ENCODE data around the gene KLHL22. TPM values are rescaled to one million over a fixed set of nuclear protein-coding genes. Genes with fewer than 3 reads are reported as not detected.

The KLHL22 gene
- total RNA-seq, 4 donors from 2014 or later, result 38.0 to 76.9 (median 61.0) TPM

GRCh38 chr22:20464912-20465758, 30.5 kb downstream of the KLHL22 start:
- Histone ChIP-seq H3K9me3 (no peaks in the 10 kb centered on the region), H3K4me3 (replicated peaks in 1 of 3) (no peak overlapping the region), H3K27ac (no peak overlapping the region), H3K4me1 (peaks cover 0 to 12% of the 10 kb centered on the region in 2 donors), H3K36me3 (peaks cover 7 to 13% of the 10 kb centered on the region in 2 donors), H3K27me3 (no peaks in the 10 kb centered on the region)
- intact Hi-C loops (cut with DNase I), result no loop called here
- DNase-seq, result no peak
- TF ChIP-seq POLR2A (IDR thresholded peaks at IDR 0.05), result no peak
- TF ChIP-seq CTCF (IDR thresholded peaks at IDR 0.05), result no peak
- 93 to 96% methylated on average over 26 to 27 of the region's 32 CpGs for WGBS, 2 donors

- H3K27me3 ChIP-seq, result no peaks in the 10 kb centered on the region
- intact Hi-C loops (cut with DNase I), result no loop called here
- no peak overlapping the region for H3K4me3 ChIP-seq (replicated peaks in 1 of 3)
- H3K36me3 ChIP-seq, result peaks cover 7 to 13% of the 10 kb centered on the region in 2 donors
- TF ChIP-seq POLR2A (IDR thresholded peaks at IDR 0.05) (no peak), CTCF (IDR thresholded peaks at IDR 0.05) (no peak)
- peaks cover 0 to 12% of the 10 kb centered on the region in 2 donors for H3K4me1 ChIP-seq
- H3K27ac ChIP-seq, result no peak overlapping the region
- H3K9me3 ChIP-seq, result no peaks in the 10 kb centered on the region
- 83 to 91% methylated on average over 9 to 11 of the region's 11 CpGs for WGBS, 2 donors
- DNase-seq, result no peak
Measured at GRCh38 chr22:20464096-20464614, 31.4 kb downstream of the KLHL22 start.

- WGBS, 2 donors, result 47 to 49% methylated on average over 2 of the region's 2 CpGs
- no peak overlapping the region for H3K4me3 ChIP-seq (replicated peaks in 1 of 3)
- intact Hi-C loops (cut with DNase I), result no loop called here
- no peak overlapping the region for H3K27ac ChIP-seq
- peaks cover 0 to 12% of the 10 kb centered on the region in 2 donors for H3K4me1 ChIP-seq
- H3K36me3 ChIP-seq, result peaks cover 7 to 13% of the 10 kb centered on the region in 2 donors
- no peak for DNase-seq
- H3K9me3 ChIP-seq, result no peaks in the 10 kb centered on the region
- H3K27me3 ChIP-seq, result no peaks in the 10 kb centered on the region
- TF ChIP-seq POLR2A (IDR thresholded peaks at IDR 0.05) (no peak), CTCF (IDR thresholded peaks at IDR 0.05) (no peak)
Measured at GRCh38 chr22:20463324-20464095, 32.1 kb downstream of the KLHL22 start.

GRCh38 chr22:20459862-20460261, 35.7 kb downstream of the KLHL22 start:
- intact Hi-C loops (cut with DNase I), result no loop called here
- Histone ChIP-seq H3K27me3 (no peaks in the 10 kb centered on the region), H3K4me3 (replicated peaks in 1 of 3) (no peak overlapping the region), H3K4me1 (peaks cover 0 to 9% of the 10 kb centered on the region in 2 donors), H3K9me3 (no peaks in the 10 kb centered on the region), H3K36me3 (peaks cover 3 to 10% of the 10 kb centered on the region in 2 donors), H3K27ac (no peak overlapping the region)
- TF ChIP-seq CTCF (IDR thresholded peaks at IDR 0.05), result no peak
- TF ChIP-seq POLR2A (IDR thresholded peaks at IDR 0.05), result no peak
- 95 to 96% methylated on average over 4 of the region's 4 CpGs for WGBS, 2 donors
- DNase-seq, result no peak
